Uterus (tissue), 4 donors: ENCODE measurements around the gene ARMC2. TPM values are rescaled to one million over a fixed set of nuclear protein-coding genes. Genes with fewer than 3 reads are reported as not detected.

Experiments
- DNase-seq, 2 donors: peaks; one replicate each; pipeline ENCODE4 v3.0.0-alpha.2; 2019 to 2020
- H3K27ac ChIP-seq, 2 donors: fragments of 200-600 bp; sonication (generic); 1 replicate in 1 of 2; 2 replicates in 1 of 2; pipeline ENCODE4 v1.5.1; 2016 to 2018
- H3K27me3 ChIP-seq, 2 donors: fragments of 200-600 bp; sonication (generic); one replicate each; pipeline ENCODE4 v1.5.1; 2018 to 2019; ENCODE audit warnings: control low read depth in 1 of 2
- H3K36me3 ChIP-seq, 2 donors: fragments of 200-600 bp; sonication (generic); one replicate each; pipeline ENCODE4 v1.5.1; 2019; ENCODE audit warnings: control low read depth in 1 of 2
- H3K4me1 ChIP-seq, 2 donors: fragments of 200-600 bp; sonication (generic); one replicate each; pipeline ENCODE4 v1.5.1; 2018 to 2019; ENCODE audit warnings: control low read depth in 1 of 2
- H3K4me3 ChIP-seq, 2 donors: fragments of 200-600 bp; sonication (generic); 1 replicate in 1 of 2; 2 replicates in 1 of 2; pipeline ENCODE4 v1.5.1; 2018 to 2019; ENCODE audit warnings: mild to moderate bottlenecking in 1 of 2
- H3K9me3 ChIP-seq, 2 donors: fragments of 200-600 bp; sonication (generic); one replicate each; pipeline ENCODE4 v1.5.1; 2019; ENCODE audit warnings: control low read depth in 1 of 2
- CTCF ChIP-seq, 4 experiments: fragments of 200-600 bp in 2 of 4; fragments of 450-650 bp in 2 of 4; sonication (generic) in 2 of 4; IDR thresholded peaks; one replicate each; pipeline ENCODE4 v1.5.1; 2016 to 2019; ENCODE audit warnings: antibody characterized with exemption in 4 of 4, mild to moderate bottlenecking in 2 of 4, moderate library complexity in 1 of 4
- POLR2A ChIP-seq, 2 donors: fragments of 450-650 bp; IDR thresholded peaks; one replicate each; pipeline ENCODE4 v1.6.1; 2016; ENCODE audit warnings: antibody characterized with exemption in 2 of 2, mild to moderate bottlenecking in 1 of 2, moderate library complexity in 1 of 2
- intact Hi-C: fragments of 100-400 bp; cut with DNase I; formaldehyde crosslinking; loops from one replicate; pipeline ENCODE4 v1.15.1; 2023; ENCODE audit warnings: low total_unique reads
- total RNA-seq, 4 donors: library from RNA; depleted of rRNA in 3 of 4; stranded (reverse); fragments of >200 nt in 3 of 4; gene quantifications; one replicate each; pipeline versions ENCODE4 v1.1.0 to v1.2.4, GENCODE V29; 2014 to 2023
- donor health status: DM: yes; HTN: yes; CAD: no.

ARMC2 gene
- total RNA-seq, 4 donors from 2014 or later = 5.1 to 15.1 (median 9.1) TPM; not detected in 1

GRCh38 chr6:108839083-108839642, 9.1 kb upstream of the ARMC2 start:
- TF ChIP-seq CTCF (IDR thresholded peaks at IDR 0.05) (no peak), POLR2A (IDR thresholded peaks at IDR 0.05) (no peak)
- H3K4me1 ChIP-seq = no peaks in the 10 kb centered on the region
- H3K27ac ChIP-seq = no peak overlapping the region
- no peaks in the 10 kb centered on the region for H3K27me3 ChIP-seq
- H3K36me3 ChIP-seq = no peaks in the 10 kb centered on the region
- no peak for DNase-seq
- H3K4me3 ChIP-seq = no peak overlapping the region
- intact Hi-C loops = loop anchor here (5.0 kb wide), 1 partner anchor 297 kb away; no protein-coding TSS in a partner anchor
- no peaks in the 10 kb centered on the region for H3K9me3 ChIP-seq

GRCh38 chr6:108840919-108841318, 7.3 kb upstream of the ARMC2 start:
- H3K4me1 ChIP-seq = no peaks in the 10 kb centered on the region
- H3K36me3 ChIP-seq = no peaks in the 10 kb centered on the region
- H3K4me3 ChIP-seq = no peak overlapping the region
- no peak for DNase-seq
- intact Hi-C loops = loop anchor here (10.0 kb wide), 1 partner anchor 254 kb away; the partner anchor contains the start of genes CEP57L1 and SESN1
- no peaks in the 10 kb centered on the region for H3K27me3 ChIP-seq
- no peak for TF ChIP-seq POLR2A (IDR thresholded peaks at IDR 0.05)
- TF ChIP-seq CTCF (IDR thresholded peaks at IDR 0.05) = no peak
- H3K9me3 ChIP-seq = no peaks in the 10 kb centered on the region
- H3K27ac ChIP-seq = no peak overlapping the region

- Histone ChIP-seq H3K27me3 (no peaks in the 10 kb centered on the region), H3K9me3 (no peaks in the 10 kb centered on the region), H3K27ac (no peak overlapping the region), H3K36me3 (no peaks in the 10 kb centered on the region), H3K4me1 (no peaks in the 10 kb centered on the region), H3K4me3 (no peak overlapping the region)
- no peak for DNase-seq
- intact Hi-C loops = loop anchor here (10.0 kb wide), 1 partner anchor 253 kb away; the partner anchor contains the start of genes CEP57L1 and SESN1
- no peak for TF ChIP-seq CTCF (IDR thresholded peaks at IDR 0.05)
- TF ChIP-seq POLR2A (IDR thresholded peaks at IDR 0.05) = no peak
These were observed 6.8 kb upstream of the ARMC2 start for GRCh38 chr6:108841377-108841855.

- Histone ChIP-seq H3K4me1 (no peaks in the 10 kb centered on the region), H3K27ac (no peak overlapping the region), H3K4me3 (no peak overlapping the region), H3K36me3 (no peaks in the 10 kb centered on the region), H3K27me3 (no peaks in the 10 kb centered on the region), H3K9me3 (no peaks in the 10 kb centered on the region)
- no peak for TF ChIP-seq CTCF (IDR thresholded peaks at IDR 0.05)
- TF ChIP-seq POLR2A (IDR thresholded peaks at IDR 0.05) = no peak
- DNase-seq = no peak
- intact Hi-C loops = loop anchor here (10.0 kb wide), 1 partner anchor 251 kb away; the partner anchor contains the start of genes CEP57L1 and SESN1
These were observed 4.1 kb upstream of the ARMC2 start for GRCh38 chr6:108844135-108844534.

DNA sequence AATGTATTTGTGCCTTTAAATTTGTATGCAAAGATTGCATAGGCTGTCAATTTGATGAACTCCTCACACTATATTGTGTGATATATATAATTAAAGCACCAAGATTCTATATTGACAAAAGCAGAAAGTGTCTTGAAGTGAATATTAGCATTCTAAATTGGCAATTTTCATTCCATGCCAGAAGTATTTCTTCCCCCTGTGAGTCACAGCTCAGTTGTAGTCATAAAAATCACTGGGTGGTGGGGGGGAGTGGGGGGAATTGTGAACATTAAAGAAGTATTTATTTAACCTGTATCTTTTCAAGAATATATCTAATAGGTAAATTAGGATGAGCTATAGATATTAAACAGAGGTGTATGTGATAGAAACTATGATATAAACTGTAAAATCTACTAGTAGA, 3.1 kb upstream of the ARMC2 start:
- Histone ChIP-seq H3K4me3 (no peak overlapping the region), H3K4me1 (no peaks in the 10 kb centered on the region), H3K9me3 (no peaks in the 10 kb centered on the region), H3K27me3 (no peaks in the 10 kb centered on the region), H3K36me3 (no peaks in the 10 kb centered on the region), H3K27ac (no peak overlapping the region)
- no peak for DNase-seq
- intact Hi-C loops = loop anchor here (10.0 kb wide), 1 partner anchor 250 kb away; the partner anchor contains the start of genes CEP57L1 and SESN1
- TF ChIP-seq POLR2A (IDR thresholded peaks at IDR 0.05) (no peak), CTCF (IDR thresholded peaks at IDR 0.05) (no peak)
